Osteocyte (in vitro differentiated cells): Measurements from ENCODE around the gene OXNAD1. TPM values are rescaled to one million over a fixed set of nuclear protein-coding genes. Genes with fewer than 3 reads are reported as not detected.
"Not testable (repeated sequence)": the region's sequence is repeated elsewhere in the genome, so short reads cannot be mapped to it uniquely, and the experiment has no call there.

Experiments
- DNase-seq: peaks from one replicate; pipeline ENCODE4 v3.0.0; 2021; ENCODE audit warnings: mixed read lengths; ENCODE audit not compliant: unreplicated experiment; ENCODE audit errors: extremely low spot score
- H3K27ac Mint-ChIP-seq: one replicate; pipeline ENCODE4 v1.8.0; 2021; ENCODE audit warnings: mild to moderate bottlenecking, mixed read lengths; ENCODE audit not compliant: unreplicated experiment
- H3K27me3 Mint-ChIP-seq: one replicate; pipeline ENCODE4 v1.8.0; 2021; ENCODE audit warnings: mixed read lengths; ENCODE audit not compliant: unreplicated experiment
- H3K36me3 Mint-ChIP-seq: one replicate; pipeline ENCODE4 v1.8.0; 2021; ENCODE audit warnings: mixed read lengths; ENCODE audit not compliant: unreplicated experiment
- H3K4me1 Mint-ChIP-seq: one replicate; pipeline ENCODE4 v1.8.0; 2021; ENCODE audit warnings: mixed read lengths; ENCODE audit not compliant: unreplicated experiment
- H3K4me3 Mint-ChIP-seq: one replicate; pipeline ENCODE4 v1.8.0; 2021; ENCODE audit warnings: mild to moderate bottlenecking, moderate library complexity, mixed read lengths; ENCODE audit not compliant: unreplicated experiment
- H3K9me3 Mint-ChIP-seq: one replicate; pipeline ENCODE4 v1.8.0; 2021; ENCODE audit warnings: mixed read lengths; ENCODE audit not compliant: unreplicated experiment
- CTCF ChIP-seq: fragments of 200-600 bp; sonication (generic); IDR thresholded peaks from 2 replicates; pipeline ENCODE4 v1.5.0; 2021; ENCODE audit warnings: antibody characterized with exemption, mild to moderate bottlenecking, moderate library complexity
- total RNA-seq: library from RNA; stranded (reverse); gene quantifications from 2 replicates; pipeline ENCODE4 v1.2.1, GENCODE V29; 2021

The OXNAD1 gene
- total RNA-seq, 1 donor from 2014 or later, result 10.8 TPM

DNA sequence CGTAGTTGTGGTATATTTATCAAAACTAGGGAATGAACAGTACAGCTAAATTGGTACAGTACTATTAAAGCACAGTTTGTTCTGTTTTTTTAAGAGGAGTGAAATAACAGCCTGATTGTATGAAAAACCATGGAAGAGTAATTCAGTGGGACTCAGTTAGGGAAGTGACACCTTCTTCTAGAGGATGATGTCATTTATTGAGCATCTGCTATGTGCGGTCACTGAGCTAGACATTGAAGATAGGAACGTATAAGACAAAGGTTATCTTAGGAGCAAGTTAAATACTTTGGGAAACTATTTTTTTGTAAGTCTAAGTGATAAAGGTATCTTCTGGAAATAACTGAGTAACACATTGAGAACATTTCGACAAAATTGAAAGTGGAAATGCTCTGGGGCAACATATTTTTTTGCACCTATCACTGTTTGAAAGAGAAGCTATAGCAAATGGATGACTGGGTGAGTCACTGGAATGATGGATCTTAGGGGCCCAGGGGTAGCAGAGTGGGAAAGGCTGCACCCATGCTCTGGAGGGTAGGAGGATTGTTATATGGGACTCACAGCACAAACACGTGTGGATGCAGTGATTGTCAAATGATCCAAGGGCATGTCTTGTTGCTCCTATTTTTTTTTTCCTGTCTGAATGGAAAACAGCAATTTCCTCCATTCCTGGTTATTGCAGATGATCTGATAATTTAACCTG is 43.0 kb downstream of the OXNAD1 start:
- H3K4me1 Mint-ChIP-seq, result no peaks in the 10 kb centered on the region
- peak overlapping the region; percentile 18 for H3K27ac Mint-ChIP-seq
- peaks cover 6% of the 10 kb centered on the region for H3K9me3 Mint-ChIP-seq
- H3K27me3 Mint-ChIP-seq, result no peaks in the 10 kb centered on the region
- H3K36me3 Mint-ChIP-seq, result peaks cover 50% of the 10 kb centered on the region
- TF ChIP-seq CTCF, result no peak
- H3K4me3 Mint-ChIP-seq, result no peak overlapping the region
- DNase-seq, result no peak

DNA sequence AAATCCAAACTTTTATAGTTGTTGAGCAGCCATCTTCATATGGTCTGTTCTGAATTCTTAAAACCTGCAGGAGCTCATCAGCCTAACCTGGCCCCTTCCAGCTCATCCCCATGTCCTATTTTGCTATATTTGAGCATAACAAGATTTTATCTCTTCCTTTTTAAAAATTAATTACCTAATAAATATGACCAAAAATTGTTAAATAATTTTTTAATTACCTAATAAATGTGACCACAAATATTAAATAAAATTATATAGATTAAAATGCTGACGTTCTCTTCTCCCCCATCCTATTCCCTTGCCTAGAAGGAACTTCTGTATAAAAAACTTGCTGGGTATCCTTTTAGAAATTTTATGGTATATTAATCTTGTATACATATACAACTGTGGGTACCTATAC is 43.7 kb downstream of the OXNAD1 start:
- H3K36me3 Mint-ChIP-seq, result peaks cover 43% of the 10 kb centered on the region
- H3K27ac Mint-ChIP-seq, result no peak overlapping the region
- H3K4me1 Mint-ChIP-seq, result no peaks in the 10 kb centered on the region
- DNase-seq, result no peak
- H3K27me3 Mint-ChIP-seq, result no peaks in the 10 kb centered on the region
- H3K9me3 Mint-ChIP-seq, result peaks cover 6% of the 10 kb centered on the region
- H3K4me3 Mint-ChIP-seq, result no peak overlapping the region
- no peak for TF ChIP-seq CTCF

DNA sequence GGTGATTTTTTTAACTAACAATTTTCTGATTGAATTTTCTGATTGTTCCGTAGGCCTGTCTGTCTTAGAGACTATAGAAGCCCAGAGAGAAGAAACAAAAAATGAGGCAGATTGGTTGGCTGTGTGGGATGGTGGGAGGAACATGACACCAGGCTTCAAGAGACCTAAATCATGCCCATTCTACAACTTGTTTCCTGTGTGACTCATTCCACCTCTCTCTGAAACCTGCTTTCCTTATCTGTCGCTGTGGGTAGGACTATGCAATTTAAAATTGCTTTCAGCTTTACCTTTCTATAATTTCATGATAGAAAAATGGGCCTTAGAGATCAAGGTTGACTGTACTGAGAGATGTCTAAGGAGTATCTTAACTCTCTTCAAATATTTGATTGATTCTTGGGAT is 44.5 kb downstream of the OXNAD1 start:
- no peak for TF ChIP-seq CTCF
- Mint-ChIP-seq H3K27me3 (no peaks in the 10 kb centered on the region), H3K4me3 (no peak overlapping the region), H3K27ac (no peak overlapping the region), H3K36me3 (peaks cover 40% of the 10 kb centered on the region), H3K9me3 (peaks cover 6% of the 10 kb centered on the region), H3K4me1 (peaks cover 3% of the 10 kb centered on the region)
- no peak for DNase-seq

DNA sequence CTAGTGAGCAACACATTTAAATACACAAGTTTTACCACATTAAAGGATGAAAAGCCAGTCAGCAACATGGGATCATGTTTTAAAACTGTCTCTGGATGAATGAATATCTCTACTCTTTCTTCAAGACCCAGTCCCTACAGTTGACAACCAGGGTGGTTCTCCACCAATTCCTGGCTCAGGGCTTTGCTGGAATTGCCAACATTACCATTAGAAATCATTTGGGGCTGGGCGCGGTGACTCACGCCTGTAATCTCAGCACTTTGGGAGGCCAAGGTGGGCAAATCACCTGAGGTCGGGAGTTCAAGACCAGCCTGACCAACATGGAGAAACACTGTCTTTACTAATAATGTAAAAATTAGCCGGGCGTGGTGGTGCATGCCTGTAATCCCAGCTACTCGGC is 45.5 kb downstream of the OXNAD1 start:
- H3K4me1 Mint-ChIP-seq, H3K27ac Mint-ChIP-seq, H3K9me3 Mint-ChIP-seq, H3K27me3 Mint-ChIP-seq, DNase-seq, H3K4me3 Mint-ChIP-seq: not testable (repeated sequence)
- H3K36me3 Mint-ChIP-seq, result peaks cover 42% of the 10 kb centered on the region

GRCh38 chr3:16311960-16312451 is 47.0 kb downstream of the OXNAD1 start:
- Mint-ChIP-seq H3K27ac (no peak overlapping the region), H3K27me3 (no peaks in the 10 kb centered on the region), H3K9me3 (peaks cover 6% of the 10 kb centered on the region), H3K36me3 (peaks cover 50% of the 10 kb centered on the region), H3K4me1 (peaks cover 5% of the 10 kb centered on the region), H3K4me3 (no peak overlapping the region)
- DNase-seq, result no peak
- no peak for TF ChIP-seq CTCF
